NCI-H226 (cell line): ENCODE results near the gene TTLL12.
"Not testable (repeated sequence)": the region's sequence is repeated elsewhere in the genome, so short reads cannot be mapped to it uniquely, and the experiment has no call there.

Experiments used
- DNase-seq: peaks from one replicate; pipeline ENCODE4 v3.0.0-alpha.2; 2015

Gene TTLL12

DNA sequence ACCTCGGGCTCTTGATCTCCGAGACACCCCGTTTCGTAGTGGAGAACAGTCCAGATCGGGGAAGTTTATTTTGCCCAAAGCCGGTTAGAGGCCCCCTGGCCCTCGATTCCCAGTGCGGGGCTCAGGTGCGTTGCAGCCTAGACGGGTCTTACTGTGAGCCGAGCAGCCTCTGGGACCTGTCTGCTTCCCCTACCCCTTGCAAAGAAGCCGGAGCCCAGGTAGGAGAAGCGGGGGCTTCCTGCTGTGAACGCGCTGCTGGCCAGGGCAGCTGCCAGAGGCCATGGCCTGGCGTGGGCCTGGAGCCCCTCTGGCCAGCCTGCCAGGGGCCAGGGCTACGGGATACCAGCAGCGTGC is 35.0 kb downstream of the TTLL12 start:
- no peak for DNase-seq

DNA sequence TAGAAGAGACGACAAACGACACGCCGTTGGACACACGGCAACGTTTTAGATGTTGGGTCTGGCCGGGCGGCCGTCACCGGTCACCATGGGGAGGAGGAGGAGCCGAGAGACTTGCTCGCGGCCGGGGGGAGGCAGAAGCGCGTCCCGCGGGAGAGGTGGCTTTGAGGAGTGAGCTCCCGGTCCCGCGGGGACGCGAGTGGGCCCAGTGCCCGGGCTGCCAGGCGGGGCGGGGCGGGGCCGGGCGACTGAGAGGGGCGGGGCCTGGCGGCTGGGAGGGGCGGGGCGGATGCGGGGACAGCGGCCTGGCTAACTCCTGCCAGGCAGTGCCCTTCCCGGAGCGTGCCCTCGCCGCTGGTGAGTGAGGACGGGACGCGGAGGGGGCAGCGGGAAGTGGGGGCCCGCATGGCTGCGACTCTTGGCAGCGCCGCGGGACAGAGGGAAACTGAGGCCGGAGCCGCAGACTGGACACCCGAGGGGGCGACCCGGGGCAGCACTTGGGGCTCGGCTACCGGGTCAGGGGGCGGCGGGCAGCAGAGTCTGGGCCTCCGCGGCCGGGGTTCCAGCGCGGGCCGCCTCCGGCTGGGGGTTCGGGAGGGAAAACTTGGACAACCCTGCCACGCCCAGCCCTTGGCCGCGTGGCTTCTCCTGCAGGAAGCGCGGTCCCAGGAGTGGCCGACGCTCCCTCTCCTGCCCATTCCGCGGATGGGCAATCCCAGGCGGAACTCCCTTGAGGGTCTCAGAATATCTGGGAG is 35.5 kb downstream of the TTLL12 start, which contains the start of gene TSPO:
Gene TSPO (plus strand): TSS at position 309 of the 752 bp plus-strand sequence. CDS start 7,680 bp downstream, outside the sequence.
- no peak for DNase-seq

DNA sequence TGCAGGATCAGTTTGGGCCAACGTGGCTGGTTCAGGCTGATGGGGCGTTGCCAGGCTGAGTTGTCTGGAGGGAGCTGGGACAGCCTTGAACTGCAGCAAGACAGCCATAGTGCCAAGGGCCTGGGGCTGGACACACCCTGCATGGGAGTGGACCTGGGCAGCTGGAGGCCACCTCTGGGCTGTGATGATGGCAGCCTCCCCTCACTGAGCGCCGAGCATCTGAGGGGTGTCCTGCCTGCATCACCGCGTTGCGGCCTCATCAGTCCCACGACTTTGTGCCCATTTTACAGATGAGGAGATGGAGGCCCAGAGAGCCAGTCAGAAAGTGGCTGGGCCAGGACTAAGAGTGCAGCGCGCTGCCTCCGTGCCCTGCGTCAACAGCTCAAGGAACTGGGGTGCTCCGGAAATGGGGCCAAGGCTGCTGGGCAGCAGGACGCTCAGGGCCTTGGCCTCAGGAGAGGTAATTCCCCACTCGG is 36.2 kb downstream of the TTLL12 start:
- DNase-seq = no peak

DNA sequence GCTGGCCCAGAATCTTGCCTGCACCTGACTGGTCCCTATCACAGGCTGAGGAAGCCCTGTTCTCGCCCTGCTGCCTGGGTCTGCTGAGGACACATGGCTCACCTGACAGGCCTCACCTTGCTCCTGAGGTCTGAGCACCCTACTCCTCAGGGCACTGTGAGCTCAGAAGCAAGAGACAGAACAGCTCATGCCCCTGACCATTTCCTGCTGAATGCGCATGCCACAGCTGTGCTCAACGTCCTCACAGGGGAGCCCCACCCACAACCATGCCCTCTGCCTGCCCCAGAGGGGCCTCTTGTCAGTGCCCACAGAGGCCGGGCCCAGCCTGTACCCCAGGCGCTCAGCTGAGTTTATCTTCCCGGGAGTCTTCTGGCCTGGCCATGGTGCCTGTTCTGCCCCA is 38.4 kb downstream of the TTLL12 start:
- no peak for DNase-seq

DNA sequence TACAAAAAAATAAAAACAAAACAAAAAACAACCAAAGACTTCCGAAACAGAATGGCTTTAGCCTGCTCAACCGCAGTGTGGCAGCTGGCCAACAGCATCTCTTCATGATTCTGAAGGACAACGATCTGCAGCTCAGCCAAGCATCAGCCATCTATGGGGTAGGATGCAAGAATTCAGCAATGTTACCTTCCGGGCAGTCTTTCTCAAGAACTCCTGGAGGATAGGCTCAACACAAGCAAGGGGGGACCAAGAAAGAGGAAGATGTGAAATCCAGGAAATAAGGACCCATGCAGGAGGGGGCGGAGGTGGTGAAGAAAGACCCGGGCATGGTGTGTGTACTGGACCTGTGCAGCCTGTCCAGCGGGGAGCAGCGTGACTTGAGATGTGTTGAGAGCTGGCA is 39.1 kb downstream of the TTLL12 start:
- no peak for DNase-seq

DNA sequence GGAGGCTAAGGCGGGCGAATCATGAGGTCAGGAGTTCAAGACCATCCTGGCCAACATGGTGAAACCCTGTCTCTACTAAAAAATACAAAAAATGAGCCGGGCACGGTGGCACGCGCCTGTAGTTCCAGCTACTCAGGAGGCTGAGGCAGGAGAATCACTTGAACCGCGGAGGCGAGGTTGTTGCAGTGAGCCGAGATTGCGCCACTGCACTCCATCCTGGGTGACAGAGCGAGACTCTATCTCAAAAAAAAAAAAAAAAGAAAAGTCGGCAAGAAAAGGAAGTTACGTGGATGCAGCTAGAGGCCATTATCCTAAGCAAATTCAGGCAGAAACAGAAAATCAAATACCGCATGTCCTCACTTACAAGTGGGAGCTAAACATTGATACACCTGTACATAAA is 40.6 kb downstream of the TTLL12 start:
- not testable (repeated sequence) for DNase-seq

DNA sequence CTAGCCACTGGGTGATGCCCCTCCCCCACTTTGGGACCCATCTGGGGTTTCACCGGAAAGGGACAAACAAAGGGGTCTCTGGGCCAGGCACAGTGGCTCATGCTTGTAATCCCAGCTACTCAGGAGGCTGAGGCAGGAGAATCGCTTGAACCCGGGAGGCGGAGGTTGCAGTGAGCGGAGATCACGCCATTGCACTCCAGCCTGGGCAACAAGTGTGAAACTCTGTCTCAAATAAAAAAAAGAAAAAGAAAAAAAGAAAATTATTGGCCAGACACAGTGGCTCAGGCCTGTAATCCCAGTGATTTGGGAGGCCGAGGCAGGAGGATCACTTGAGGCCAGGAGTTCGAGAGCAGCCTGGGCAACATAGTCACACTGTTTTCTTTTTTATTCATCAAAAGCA is 41.6 kb downstream of the TTLL12 start:
- DNase-seq = not testable (repeated sequence)

DNA sequence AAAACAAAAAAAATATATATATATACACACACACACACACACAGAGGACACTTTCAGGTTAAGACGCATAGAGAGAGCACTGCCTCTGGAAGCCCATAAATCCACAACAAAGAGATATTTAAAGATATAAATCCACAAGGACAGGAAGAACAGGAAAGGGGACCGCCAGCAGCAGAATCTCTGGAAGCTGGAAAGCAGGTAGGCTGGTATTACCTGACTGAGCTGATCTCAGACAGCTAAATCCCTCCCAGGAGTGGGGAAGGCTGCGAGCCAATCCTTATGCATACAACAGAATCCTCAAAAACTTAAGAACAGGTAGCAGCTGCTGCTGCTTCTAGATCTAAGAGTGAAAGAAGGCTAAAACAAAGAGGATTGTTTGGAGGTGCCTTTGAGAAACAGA is 42.0 kb downstream of the TTLL12 start:
- DNase-seq = no peak

DNA sequence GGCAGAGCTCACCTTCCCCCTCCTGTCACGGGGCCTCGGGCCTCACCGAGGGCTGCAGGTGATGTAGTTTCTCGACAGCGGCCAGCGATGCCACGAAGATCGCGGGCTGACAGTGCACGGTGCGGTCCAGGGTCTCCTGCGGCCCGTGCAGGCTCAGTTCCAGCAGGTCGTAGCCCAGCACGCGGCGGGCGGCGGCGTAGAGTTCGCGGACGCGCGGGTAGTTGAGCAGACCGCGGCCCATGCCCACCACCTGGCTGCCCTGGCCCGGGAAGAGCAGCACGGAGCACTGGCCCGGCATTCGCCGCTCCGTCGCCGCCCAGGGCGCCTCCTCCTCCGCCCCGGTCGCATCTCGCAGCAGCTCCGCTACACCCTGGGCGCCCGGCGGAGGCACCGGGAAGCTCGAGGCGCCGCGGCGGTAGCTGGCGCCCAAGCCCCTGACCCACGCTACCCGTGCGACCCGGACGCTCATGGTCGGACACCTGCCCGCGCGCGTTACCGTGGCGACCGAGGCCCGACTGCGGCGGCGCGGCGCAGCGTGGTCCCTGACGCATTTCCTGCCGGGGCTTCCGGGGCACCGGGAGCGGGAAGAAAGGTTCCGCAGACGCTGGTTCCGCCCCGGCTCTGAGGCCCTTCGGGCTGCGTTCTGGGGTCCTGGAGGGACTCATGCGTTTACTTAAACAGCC is 43.9 kb downstream of the TTLL12 start, which contains the start of gene MCAT:
Gene MCAT (minus strand): TSS at position 519 of the 683 bp plus-strand sequence. CDS start 50 bp downstream, at position 469.
- DNase-seq = peak; percentile 26

DNA sequence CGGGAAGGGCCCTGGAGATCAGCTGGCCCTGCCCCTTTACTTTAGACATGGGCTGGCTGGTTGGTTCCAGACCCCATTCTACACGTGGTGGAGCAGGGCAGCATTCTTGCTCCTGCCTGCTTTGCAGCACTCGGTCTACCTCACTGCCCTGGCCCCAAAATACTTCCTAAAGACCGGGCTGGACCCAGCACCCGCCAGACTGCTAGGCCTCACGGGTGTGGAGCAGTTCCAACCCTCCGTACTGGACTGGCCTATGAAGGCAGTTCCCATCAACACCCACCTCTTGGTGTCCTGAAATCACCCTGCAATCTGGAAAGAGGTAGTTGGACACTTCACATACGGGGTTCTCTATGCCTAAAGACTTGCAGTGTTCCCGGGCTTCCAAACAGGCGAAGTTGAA is 50.1 kb downstream of the TTLL12 start:
- DNase-seq = no peak

DNA sequence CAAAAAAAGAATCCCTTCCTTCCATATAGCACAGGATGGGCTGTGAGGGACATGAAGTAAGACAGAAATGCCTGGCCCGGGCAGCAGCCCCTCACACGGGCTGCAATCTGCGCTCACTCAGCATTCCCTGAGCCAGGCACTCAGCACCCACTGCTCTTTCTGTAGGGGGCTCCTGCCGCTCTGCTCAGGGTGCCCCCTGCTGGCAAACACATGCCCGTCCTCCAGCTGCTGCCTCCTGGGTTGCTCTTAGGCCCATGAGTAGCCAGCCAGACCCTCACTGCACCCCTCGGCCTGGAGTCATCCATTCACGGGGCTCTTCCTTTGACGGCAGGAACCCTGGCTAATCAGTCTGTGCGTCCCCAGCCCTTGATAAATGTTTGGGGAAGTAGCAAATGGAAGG is 50.7 kb downstream of the TTLL12 start:
- no peak for DNase-seq

DNA sequence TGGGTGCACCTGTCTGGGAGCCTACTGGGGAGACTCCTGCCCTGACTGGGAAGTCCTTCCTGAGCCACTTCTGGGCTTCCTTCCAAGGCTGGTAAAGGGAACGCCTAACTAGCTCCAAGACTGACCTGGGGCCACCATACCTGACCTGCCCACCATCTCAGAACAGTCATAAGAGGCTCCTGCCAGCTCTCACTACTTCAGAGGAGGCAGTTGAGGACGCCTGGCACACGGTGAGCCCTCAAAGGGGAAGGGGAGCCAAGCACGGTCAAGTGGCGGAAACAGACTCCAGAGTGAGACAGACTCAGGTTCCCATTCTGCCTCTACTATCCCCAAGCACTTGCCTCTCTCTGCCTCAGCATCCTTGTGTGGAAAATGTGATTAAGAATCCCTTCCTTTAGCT is 51.4 kb downstream of the TTLL12 start:
- no peak for DNase-seq

DNA sequence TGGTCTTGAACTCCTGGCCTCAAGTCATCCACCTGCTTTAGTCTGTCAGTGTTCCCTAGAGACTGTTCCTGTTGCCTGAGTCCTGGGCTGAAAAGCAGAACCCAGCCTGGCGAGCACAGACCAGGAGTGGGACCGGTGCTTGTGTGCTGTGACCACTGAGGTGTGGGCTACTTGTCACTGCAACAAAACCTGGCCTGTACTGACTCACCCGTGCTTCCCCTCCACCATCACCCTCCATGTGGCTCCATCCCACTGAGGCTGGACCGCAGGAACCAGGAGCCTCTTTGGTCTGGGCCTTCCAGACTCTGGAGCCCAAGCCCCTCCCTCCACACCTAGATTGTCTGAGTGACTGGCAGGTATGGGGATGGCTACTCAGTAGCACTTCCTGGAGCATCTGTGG is 52.4 kb downstream of the TTLL12 start:
- DNase-seq = no peak

DNA sequence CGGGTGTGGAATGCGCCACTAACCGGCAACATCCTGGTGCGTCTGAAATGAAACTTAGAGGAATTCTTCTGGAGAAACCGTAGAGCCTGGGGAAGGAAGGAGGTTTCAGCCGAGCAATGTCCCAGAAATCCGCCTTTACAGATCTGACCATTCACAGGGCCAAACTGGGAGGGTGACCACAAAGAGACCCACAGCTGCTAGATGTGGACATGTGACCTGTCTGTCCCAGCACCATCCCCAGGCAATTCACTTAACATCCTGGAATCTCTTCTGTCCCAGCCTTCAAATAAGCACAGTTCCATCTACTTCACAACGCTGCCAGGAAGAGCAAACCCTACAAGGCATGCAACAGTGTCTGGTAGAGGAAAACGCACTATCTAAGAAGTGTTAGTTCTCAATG is 53.5 kb downstream of the TTLL12 start:
- no peak for DNase-seq

DNA sequence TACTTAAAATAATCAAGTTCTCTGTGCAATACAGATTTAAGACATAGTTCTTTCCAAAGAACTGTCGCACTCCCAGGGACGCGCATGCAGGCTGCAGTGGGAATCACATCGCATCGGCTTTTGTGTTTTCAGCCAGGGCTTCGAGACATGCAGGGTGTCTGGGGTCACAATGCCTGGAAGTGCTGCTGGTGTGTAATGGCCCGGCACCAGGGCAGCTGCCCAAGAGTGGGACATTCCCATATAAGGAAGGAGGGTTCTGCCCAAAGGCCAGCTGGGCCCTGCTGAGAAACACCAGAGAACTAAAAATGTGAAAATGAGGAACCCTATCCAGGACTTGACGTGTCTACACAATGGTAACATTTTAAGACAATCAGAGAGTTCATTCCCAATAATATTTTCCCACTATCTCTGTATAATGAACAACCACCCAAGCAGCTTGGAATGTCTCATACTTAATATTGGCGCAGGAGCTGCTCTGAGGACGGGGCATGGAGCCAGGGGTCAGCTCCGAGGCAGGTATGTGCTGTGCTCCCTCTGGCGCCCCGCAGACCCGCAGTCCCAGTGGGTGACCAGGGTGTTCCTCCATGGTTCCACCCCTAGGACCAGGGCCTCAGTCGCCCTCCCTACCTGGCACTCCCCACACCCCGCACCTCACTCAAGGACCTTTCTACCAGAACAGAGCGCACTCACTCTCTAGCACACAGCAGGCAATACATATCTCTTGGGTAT is 55.0 kb downstream of the TTLL12 start:
- no peak for DNase-seq

DNA sequence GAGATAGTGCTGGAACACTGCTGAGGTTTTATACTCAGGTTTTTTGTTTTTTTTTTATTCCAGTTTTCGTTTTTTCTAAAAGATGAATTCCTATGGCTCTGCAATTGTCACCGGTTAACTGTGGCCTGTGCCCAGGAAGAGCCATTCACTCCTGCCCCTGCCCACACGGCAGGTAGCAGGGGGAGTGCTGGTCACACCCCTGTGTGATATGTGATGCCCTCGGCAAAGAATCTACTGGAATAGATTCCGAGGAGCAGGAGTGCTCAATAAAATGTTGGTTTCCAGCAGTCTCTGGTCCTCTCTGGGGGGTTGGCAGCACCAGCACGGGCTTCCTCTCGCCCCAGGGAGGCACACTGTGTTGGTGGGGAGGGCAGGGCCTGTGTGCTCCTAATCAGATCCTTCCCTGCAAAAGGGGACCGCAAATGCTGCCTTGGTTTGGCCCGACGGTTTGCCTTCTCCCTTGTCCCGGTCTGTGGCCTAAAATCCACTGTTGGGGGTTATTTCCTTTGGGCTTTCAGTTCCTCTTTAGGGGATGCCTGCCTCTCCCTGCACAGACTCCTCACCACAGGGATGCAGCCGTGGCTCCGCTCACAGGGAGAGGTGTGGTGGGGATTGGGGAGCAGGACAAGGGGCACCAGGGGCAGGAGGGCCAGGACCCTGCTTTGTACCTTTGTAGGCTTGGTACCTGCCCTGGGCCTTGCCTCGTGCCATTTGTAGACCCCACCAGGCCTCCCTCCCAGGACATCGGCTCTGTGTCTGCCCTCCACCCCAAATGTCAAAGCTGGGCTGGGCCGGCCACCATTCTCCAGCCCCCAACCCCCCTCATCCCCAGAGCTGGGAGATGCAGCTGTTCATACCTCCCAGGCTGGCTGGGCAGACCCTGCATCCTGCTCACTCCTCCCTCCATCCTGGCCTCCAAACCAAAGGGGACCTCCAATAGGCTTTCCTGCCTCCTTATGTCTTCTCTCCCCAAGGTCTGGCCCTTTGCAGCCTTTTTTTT is 57.2 kb downstream of the TTLL12 start:
- no peak for DNase-seq

DNA sequence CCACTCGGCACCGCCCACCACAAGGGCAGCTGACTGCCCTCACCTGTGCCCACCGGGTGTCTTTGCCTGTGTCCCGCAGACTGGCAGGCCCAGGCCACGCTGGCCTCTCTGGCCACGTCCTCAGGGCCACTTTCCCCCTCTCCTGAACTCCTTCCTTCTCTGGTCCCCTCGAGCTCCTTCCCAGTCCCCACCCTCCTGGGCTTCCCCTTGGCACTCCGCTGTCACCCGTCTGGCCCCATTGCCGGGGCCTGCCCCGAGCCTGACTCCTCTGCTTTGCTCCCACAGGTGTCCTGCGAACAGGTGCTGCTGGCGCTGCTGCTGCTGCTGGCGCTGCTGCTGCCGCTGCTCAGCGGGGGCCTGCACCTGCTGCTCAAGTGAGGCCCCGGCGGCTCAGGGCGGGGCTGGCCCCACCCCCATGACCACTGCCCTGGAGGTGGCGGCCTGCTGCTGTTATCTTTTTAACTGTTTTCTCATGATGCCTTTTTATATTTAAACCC is 58.0 kb downstream of the TTLL12 start:
- no peak for DNase-seq

DNA sequence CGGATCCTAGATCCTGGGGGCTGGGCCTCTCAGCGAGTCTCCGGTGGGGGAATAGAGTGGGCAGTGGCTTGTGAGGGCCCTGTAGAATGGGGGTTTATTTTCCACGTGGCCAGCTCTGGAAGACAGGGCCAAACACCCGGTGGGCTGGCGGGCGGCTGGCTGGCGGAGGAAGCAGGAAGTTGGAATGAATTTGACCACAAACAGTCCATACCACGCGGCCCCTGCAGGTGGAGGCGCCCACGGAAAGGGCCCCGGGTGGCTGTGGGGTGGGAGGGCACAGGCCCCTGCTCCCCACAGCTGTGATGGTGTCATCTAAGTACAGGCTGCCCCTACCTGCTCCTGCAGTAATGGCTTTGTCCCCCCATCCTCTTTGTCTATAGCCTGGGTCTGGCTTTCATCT is 58.8 kb downstream of the TTLL12 start:
- no peak for DNase-seq

DNA sequence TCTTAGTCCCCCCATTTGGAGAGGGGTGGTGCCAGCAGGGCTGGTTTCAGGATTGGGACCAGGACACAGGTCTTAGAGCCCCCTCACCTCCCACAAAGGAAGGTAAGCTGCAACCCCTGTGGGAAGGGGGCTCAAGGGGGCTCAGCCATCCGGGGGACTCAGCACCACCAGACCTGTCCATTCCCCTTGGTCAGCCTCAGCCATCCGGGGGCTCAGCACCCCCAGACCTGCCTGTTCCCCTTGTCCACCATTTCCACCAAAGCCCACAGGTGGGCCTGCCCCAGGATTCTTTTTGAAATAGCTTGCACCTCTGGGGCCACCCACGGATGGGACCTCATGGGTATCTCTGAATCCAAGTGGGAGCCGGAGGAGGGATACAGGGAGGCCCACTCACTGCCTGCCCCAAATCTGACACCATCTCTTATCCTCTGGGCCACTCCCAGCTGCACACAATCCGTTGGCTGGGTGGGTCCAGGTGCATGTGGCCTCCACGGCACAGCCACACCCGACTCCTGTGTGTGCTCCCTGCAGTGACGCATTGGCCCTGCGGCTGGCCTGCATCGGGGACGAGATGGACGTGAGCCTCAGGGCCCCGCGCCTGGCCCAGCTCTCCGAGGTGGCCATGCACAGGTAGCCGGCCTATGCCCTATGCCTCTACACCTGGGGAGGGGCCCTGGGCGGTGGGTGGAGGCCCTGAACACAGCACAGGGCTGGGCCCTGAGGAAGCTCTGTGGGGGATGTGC is 59.6 kb downstream of the TTLL12 start:
- no peak for DNase-seq

DNA sequence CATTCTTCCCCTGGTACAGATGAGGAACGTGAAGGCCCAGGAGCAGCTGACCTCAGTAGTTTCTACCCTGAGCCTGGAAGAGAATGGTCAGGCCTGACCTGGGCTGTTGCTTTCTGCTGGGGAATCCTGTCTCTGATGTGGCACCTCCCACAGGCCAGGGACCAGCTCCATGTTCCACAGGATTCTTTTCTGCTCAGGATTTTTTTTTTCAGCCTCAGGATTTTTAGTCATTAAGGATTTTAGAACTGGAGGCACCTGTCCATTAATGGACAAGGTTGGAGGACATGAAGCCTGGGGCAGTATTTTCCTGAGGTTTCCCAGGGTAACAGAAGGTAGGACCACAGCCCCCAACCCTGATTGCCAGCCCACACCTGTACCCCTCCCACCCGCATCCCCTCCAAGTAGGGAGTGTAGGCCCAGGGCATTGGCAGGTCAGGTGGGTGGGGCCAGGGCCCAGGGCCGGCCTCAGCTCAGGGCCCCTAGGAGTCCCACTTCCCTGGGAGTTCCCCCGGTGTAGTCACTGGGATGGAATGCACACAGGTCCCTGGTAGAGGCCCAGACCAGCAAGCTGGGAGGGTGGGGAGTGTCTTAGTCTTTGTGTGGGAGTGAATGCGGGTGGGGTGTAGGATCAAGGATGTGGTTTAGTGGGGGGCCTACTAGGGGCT is 60.3 kb downstream of the TTLL12 start:
- peak; percentile 89 for DNase-seq

DNA sequence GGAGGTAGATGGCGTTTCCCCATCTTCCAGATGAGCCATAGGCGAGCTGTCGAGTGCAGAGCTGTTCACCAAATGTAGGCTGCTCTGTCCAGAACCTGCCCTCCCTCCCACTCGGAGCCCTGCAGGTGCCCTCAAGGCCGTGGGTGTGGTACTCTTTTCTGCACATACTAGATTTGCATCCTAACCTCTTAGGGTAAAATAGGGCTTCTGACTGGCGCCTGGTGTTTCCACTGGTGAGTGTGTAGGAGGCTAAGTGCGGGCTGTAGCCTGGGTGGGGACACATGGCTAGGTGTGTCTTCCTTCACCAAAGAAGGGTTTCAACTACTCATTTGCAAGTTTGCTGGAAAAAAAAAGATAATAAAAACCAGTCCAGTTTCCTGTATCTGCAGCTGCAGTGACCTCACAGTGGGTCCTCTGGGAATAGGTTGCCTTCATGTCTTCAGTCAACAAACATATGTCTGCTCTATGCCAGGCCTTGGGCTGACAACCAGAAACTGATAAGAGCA is 67.9 kb downstream of the TTLL12 start:
- DNase-seq = no peak
